Muscle layer of colon (tissue), 2 donors: Measurements from ENCODE around the gene ERMP1.
A peak's percentile ranks its signal among the peaks of the same experiment; 100 is the strongest.
"Not testable (repeated sequence)": the region's sequence is repeated elsewhere in the genome, so short reads cannot be mapped to it uniquely, and the experiment has no call there.

Experiments
- H3K27ac ChIP-seq: one replicate; pipeline ENCODE4 v1.7.0; 2013; ENCODE audit warnings: low read depth, mild to moderate bottlenecking, low read length, moderate library complexity
- H3K27me3 ChIP-seq, 2 donors: one replicate each; pipeline ENCODE4 v1.7.0; 2013; ENCODE audit warnings: low read length in 2 of 2, mild to moderate bottlenecking in 2 of 2; ENCODE audit not compliant: insufficient read depth in 2 of 2, control insufficient read depth in 1 of 2
- H3K36me3 ChIP-seq: one replicate; pipeline ENCODE4 v1.7.0; 2013; ENCODE audit warnings: mild to moderate bottlenecking, low read length; ENCODE audit not compliant: insufficient read depth
- H3K4me1 ChIP-seq: one replicate; pipeline ENCODE4 v1.7.0; 2013; ENCODE audit warnings: mild to moderate bottlenecking, low read length; ENCODE audit not compliant: insufficient read depth
- H3K4me3 ChIP-seq, 2 donors: one replicate each; pipeline ENCODE4 v1.7.0; 2013; ENCODE audit warnings: low read length in 2 of 2, low read depth in 1 of 2, mild to moderate bottlenecking in 1 of 2, moderate library complexity in 1 of 2
- H3K9ac ChIP-seq: one replicate; pipeline ENCODE4 v1.7.0; 2013; ENCODE audit warnings: low read length
- H3K9me3 ChIP-seq: one replicate; pipeline ENCODE4 v1.7.0; 2013; ENCODE audit warnings: mild to moderate bottlenecking, low read length
- donor health status: abdominal sarcoma.
- donor health status: Adenocarcinoma of cecum.

Gene ERMP1

GRCh38 chr9:5813824-5814223, 19.1 kb downstream of the ERMP1 start:
- H3K4me3 ChIP-seq: no peak overlapping the region
- peaks cover 22% of the 10 kb centered on the region for H3K36me3 ChIP-seq
- H3K27me3 ChIP-seq: no peaks in the 10 kb centered on the region
- no peak overlapping the region for H3K27ac ChIP-seq
- H3K9me3 ChIP-seq: no peaks in the 10 kb centered on the region
- no peaks in the 10 kb centered on the region for H3K4me1 ChIP-seq
- H3K9ac ChIP-seq: no peak overlapping the region

- no peak overlapping the region for H3K27ac ChIP-seq
- H3K9me3 ChIP-seq: no peaks in the 10 kb centered on the region
- peaks cover 16% of the 10 kb centered on the region for H3K36me3 ChIP-seq
- no peaks in the 10 kb centered on the region for H3K27me3 ChIP-seq
- no peaks in the 10 kb centered on the region for H3K4me1 ChIP-seq
- H3K9ac ChIP-seq: no peak overlapping the region
- H3K4me3 ChIP-seq: no peak overlapping the region
Measured at GRCh38 chr9:5811751-5812150, 21.2 kb downstream of the ERMP1 start.

- Histone ChIP-seq H3K4me1 (no peaks in the 10 kb centered on the region), H3K9ac (no peak overlapping the region), H3K9me3 (no peaks in the 10 kb centered on the region), H3K27me3 (no peaks in the 10 kb centered on the region), H3K4me3 (no peak overlapping the region), H3K36me3 (no peaks in the 10 kb centered on the region), H3K27ac (no peak overlapping the region)
Measured at GRCh38 chr9:5805478-5805877, 27.4 kb downstream of the ERMP1 start.

- Histone ChIP-seq H3K4me1 (no peaks in the 10 kb centered on the region), H3K36me3 (peaks cover 7% of the 10 kb centered on the region), H3K4me3 (no peak overlapping the region), H3K9ac (no peak overlapping the region), H3K9me3 (no peaks in the 10 kb centered on the region), H3K27me3 (no peaks in the 10 kb centered on the region), H3K27ac (no peak overlapping the region)
Measured at GRCh38 chr9:5801739-5802113, 31.2 kb downstream of the ERMP1 start.

GRCh38 chr9:5800969-5801738, 31.8 kb downstream of the ERMP1 start:
- Histone ChIP-seq H3K4me1 (no peaks in the 10 kb centered on the region), H3K4me3 (no peak overlapping the region), H3K27me3 (no peaks in the 10 kb centered on the region), H3K36me3 (peaks cover 7% of the 10 kb centered on the region), H3K27ac (no peak overlapping the region), H3K9me3 (no peaks in the 10 kb centered on the region), H3K9ac (no peak overlapping the region)

- H3K36me3 ChIP-seq, H3K9me3 ChIP-seq, H3K27ac ChIP-seq: not testable (repeated sequence)
Measured at GRCh38 chr9:5800378-5800777, 32.5 kb downstream of the ERMP1 start.

GRCh38 chr9:5799314-5799713, 33.6 kb downstream of the ERMP1 start:
- peak overlapping the region; percentile 4 for H3K9ac ChIP-seq
- H3K9me3 ChIP-seq: no peaks in the 10 kb centered on the region
- no peaks in the 10 kb centered on the region for H3K4me1 ChIP-seq
- H3K27ac ChIP-seq: no peak overlapping the region
- peak overlapping the region in 1 of 2 donors; percentile 19 for H3K4me3 ChIP-seq
- peaks cover 7% of the 10 kb centered on the region for H3K36me3 ChIP-seq
- no peaks in the 10 kb centered on the region for H3K27me3 ChIP-seq

More at GRCh38 chr9:5800378-5800777, 32.5 kb downstream of the ERMP1 start:
- H3K9ac ChIP-seq, H3K4me1 ChIP-seq, H3K4me3 ChIP-seq, H3K27me3 ChIP-seq: not testable (repeated sequence)

- H3K4me3 ChIP-seq: no peak overlapping the region
- H3K4me1 ChIP-seq: no peaks in the 10 kb centered on the region
- H3K27ac ChIP-seq: no peak overlapping the region
- no peaks in the 10 kb centered on the region for H3K27me3 ChIP-seq
- no peaks in the 10 kb centered on the region for H3K9me3 ChIP-seq
- peaks cover 7% of the 10 kb centered on the region for H3K36me3 ChIP-seq
- no peak overlapping the region for H3K9ac ChIP-seq
Measured at GRCh38 chr9:5798581-5798980, 34.3 kb downstream of the ERMP1 start.

GRCh38 chr9:5796298-5796697, 36.6 kb downstream of the ERMP1 start:
- Histone ChIP-seq H3K27ac (no peak overlapping the region), H3K4me3 (no peak overlapping the region), H3K4me1 (no peaks in the 10 kb centered on the region), H3K27me3 (no peaks in the 10 kb centered on the region), H3K9ac (no peak overlapping the region), H3K36me3 (peaks cover 7% of the 10 kb centered on the region), H3K9me3 (no peaks in the 10 kb centered on the region)

GRCh38 chr9:5793812-5794211, 39.1 kb downstream of the ERMP1 start:
- H3K4me3 ChIP-seq: no peak overlapping the region
- H3K36me3 ChIP-seq: peaks cover 7% of the 10 kb centered on the region
- no peaks in the 10 kb centered on the region for H3K9me3 ChIP-seq
- no peak overlapping the region for H3K9ac ChIP-seq
- no peaks in the 10 kb centered on the region for H3K4me1 ChIP-seq
- H3K27me3 ChIP-seq: no peaks in the 10 kb centered on the region
- H3K27ac ChIP-seq: no peak overlapping the region

- H3K4me1 ChIP-seq: no peaks in the 10 kb centered on the region
- no peak overlapping the region for H3K9ac ChIP-seq
- H3K36me3 ChIP-seq: peaks cover 10% of the 10 kb centered on the region
- H3K27me3 ChIP-seq: no peaks in the 10 kb centered on the region
- no peaks in the 10 kb centered on the region for H3K9me3 ChIP-seq
- no peak overlapping the region for H3K4me3 ChIP-seq
- no peak overlapping the region for H3K27ac ChIP-seq
Measured at GRCh38 chr9:5791870-5792269, 41.0 kb downstream of the ERMP1 start.

- Histone ChIP-seq H3K9me3 (no peaks in the 10 kb centered on the region), H3K36me3 (peaks cover 17% of the 10 kb centered on the region), H3K9ac (no peak overlapping the region), H3K4me1 (no peaks in the 10 kb centered on the region), H3K27me3 (no peaks in the 10 kb centered on the region), H3K4me3 (no peak overlapping the region), H3K27ac (no peak overlapping the region)
Measured at GRCh38 chr9:5790923-5791322, 42.0 kb downstream of the ERMP1 start.
